GM12801 (cell line): ENCODE data around the gene NT5C2.

Experiments used
- CTCF ChIP-seq: IDR thresholded peaks from one replicate; pipeline ENCODE4 v1.5.1; 2011; ENCODE audit warnings: control low read depth; ENCODE audit not compliant: insufficient read length; ENCODE audit errors: extremely low read depth

The NT5C2 gene

GRCh38 chr10:103141950-103142349, 51.1 kb downstream of the NT5C2 start:
- TF ChIP-seq CTCF = no peak

GRCh38 chr10:103140469-103140868, 52.6 kb downstream of the NT5C2 start:
- TF ChIP-seq CTCF = no peak

- no peak for TF ChIP-seq CTCF
Measured at GRCh38 chr10:103139803-103140202, 53.3 kb downstream of the NT5C2 start.

- no peak for TF ChIP-seq CTCF
Measured at GRCh38 chr10:103130910-103131309, 62.2 kb downstream of the NT5C2 start.

- TF ChIP-seq CTCF = no peak
Measured at GRCh38 chr10:103127241-103127640, 65.8 kb downstream of the NT5C2 start.

- no peak for TF ChIP-seq CTCF
Measured at GRCh38 chr10:103125323-103126267, 67.5 kb downstream of the NT5C2 start.

- no peak for TF ChIP-seq CTCF
Measured at GRCh38 chr10:103124420-103125096, 68.5 kb downstream of the NT5C2 start.
